PC-3 (cell line): ENCODE data around the gene CAPN8.

Experiments used
- EZH2 ChIP-seq: fragments of 300-600 bp; sonication (generic); IDR thresholded peaks from one replicate; pipeline ENCODE4 v1.6.1; 2017; ENCODE audit warnings: antibody characterized with exemption, mild to moderate bottlenecking, low read length; ENCODE audit not compliant: unreplicated experiment
- TF ChIP-seq, protein P1 (sequence below): fragments of 300-600 bp; sonication (generic); conservative IDR thresholded peaks from 2 replicates; pipeline ENCODE4 v1.5.1; 2017; ENCODE audit warnings: antibody characterized with exemption, low read depth, mild to moderate bottlenecking, low read length

DNA sequence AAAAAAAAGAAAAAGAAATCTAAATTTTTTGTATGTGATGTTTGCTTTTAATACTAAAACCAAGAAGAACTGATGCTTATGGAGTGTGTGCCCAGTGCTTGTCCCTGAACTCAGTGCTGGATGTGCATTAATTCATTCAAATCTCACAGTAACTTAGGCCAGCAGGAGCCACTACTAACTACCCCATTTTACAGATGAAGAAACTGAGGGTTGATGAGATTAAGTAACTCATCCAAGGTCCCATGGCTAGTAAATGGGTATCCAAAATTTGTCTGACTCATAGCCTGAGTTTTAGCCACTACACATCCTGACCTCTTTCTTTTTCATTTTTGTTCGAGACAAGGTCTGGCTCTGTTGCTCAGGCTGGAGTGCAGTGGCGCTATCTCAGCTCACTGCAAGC is 144.4 kb downstream of the CAPN8 start:
- TF ChIP-seq EZH2: no peak
- TF ChIP-seq, protein P1, sequence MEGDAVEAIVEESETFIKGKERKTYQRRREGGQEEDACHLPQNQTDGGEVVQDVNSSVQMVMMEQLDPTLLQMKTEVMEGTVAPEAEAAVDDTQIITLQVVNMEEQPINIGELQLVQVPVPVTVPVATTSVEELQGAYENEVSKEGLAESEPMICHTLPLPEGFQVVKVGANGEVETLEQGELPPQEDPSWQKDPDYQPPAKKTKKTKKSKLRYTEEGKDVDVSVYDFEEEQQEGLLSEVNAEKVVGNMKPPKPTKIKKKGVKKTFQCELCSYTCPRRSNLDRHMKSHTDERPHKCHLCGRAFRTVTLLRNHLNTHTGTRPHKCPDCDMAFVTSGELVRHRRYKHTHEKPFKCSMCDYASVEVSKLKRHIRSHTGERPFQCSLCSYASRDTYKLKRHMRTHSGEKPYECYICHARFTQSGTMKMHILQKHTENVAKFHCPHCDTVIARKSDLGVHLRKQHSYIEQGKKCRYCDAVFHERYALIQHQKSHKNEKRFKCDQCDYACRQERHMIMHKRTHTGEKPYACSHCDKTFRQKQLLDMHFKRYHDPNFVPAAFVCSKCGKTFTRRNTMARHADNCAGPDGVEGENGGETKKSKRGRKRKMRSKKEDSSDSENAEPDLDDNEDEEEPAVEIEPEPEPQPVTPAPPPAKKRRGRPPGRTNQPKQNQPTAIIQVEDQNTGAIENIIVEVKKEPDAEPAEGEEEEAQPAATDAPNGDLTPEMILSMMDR: no peak
